ENCODE measurements around the gene SIN3B.

Gene SIN3B

GRCh38 chr19:16877581-16877980 is 48.4 kb downstream of the SIN3B start:
- no peak for DNase-seq (ENCODE audit: low read depth)
- H3K4me3 ChIP-seq (ENCODE audit: control insufficient read depth, low read depth, low read length): no peak overlapping the region
- TF ChIP-seq CTCF (IDR thresholded peaks at IDR 0.05; ENCODE audit: control insufficient read depth, insufficient read depth, low read depth, low read length, missing control alignments): no peak

- TF ChIP-seq CTCF (IDR thresholded peaks at IDR 0.05; ENCODE audit: control insufficient read depth, insufficient read depth, low read depth, low read length, missing control alignments): no peak
- no peak for DNase-seq (ENCODE audit: low read depth)
- H3K4me3 ChIP-seq (ENCODE audit: control insufficient read depth, low read depth, low read length): no peak overlapping the region
Observed at GRCh38 chr19:16878181-16878965, 49.2 kb downstream of the SIN3B start.

- no peak overlapping the region for H3K4me3 ChIP-seq (ENCODE audit: control insufficient read depth, low read depth, low read length)
- DNase-seq (ENCODE audit: low read depth): no peak
- no peak for TF ChIP-seq CTCF (IDR thresholded peaks at IDR 0.05; ENCODE audit: control insufficient read depth, insufficient read depth, low read depth, low read length, missing control alignments)
Observed at GRCh38 chr19:16880884-16881554, 51.8 kb downstream of the SIN3B start.

GRCh38 chr19:16882146-16882545 is 52.9 kb downstream of the SIN3B start:
- no peak overlapping the region for H3K4me3 ChIP-seq (ENCODE audit: control insufficient read depth, low read depth, low read length)
- no peak for TF ChIP-seq CTCF (IDR thresholded peaks at IDR 0.05; ENCODE audit: control insufficient read depth, insufficient read depth, low read depth, low read length, missing control alignments)
- DNase-seq (ENCODE audit: low read depth): no peak

GRCh38 chr19:16883522-16883921 is 54.3 kb downstream of the SIN3B start:
- no peak for TF ChIP-seq CTCF (IDR thresholded peaks at IDR 0.05; ENCODE audit: control insufficient read depth, insufficient read depth, low read depth, low read length, missing control alignments)
- no peak overlapping the region for H3K4me3 ChIP-seq (ENCODE audit: control insufficient read depth, low read depth, low read length)
- DNase-seq (ENCODE audit: low read depth): no peak

- no peak for TF ChIP-seq CTCF (IDR thresholded peaks at IDR 0.05; ENCODE audit: control insufficient read depth, insufficient read depth, low read depth, low read length, missing control alignments)
- H3K4me3 ChIP-seq (ENCODE audit: control insufficient read depth, low read depth, low read length): no peak overlapping the region
- no peak for DNase-seq (ENCODE audit: low read depth)
Observed at GRCh38 chr19:16885166-16885565, 56.0 kb downstream of the SIN3B start.

All from AG09309 (cell line).